ENCODE results near the gene COPZ1. TPM values are rescaled to one million over a fixed set of nuclear protein-coding genes. Genes with fewer than 3 reads are reported as not detected.
A peak's percentile ranks its signal among the peaks of the same experiment; 100 is the strongest.

COPZ1 gene
- total and polyA plus RNA-seq, 9 of the 15 experiments (the other 6 are each of a cell fraction or from before 2014, with no cell fraction given): 137 to 487 (median 233) TPM

GRCh38 chr12:54280468-54281260 lies 44.3 kb upstream of the COPZ1 start, which contains the start of gene HNRNPA1 (continued):
- peak; percentile 91 for TF ChIP-seq FOXM1 (IDR thresholded peaks at IDR 0.05; ENCODE audit: low read depth)
- peak; percentile 65 for TF ChIP-seq FOXM1 (CRISPR knock-in tag; IDR thresholded peaks at IDR 0.05; ENCODE audit: low read depth)
- no peak for TF ChIP-seq POLR3G (IDR thresholded peaks at IDR 0.05; ENCODE audit: extremely low read depth, insufficient read length, insufficient replicate concordance)
- peak; percentile 43; the same call in 1 of the 2 replicates for TF ChIP-seq ZNF316 (IDR thresholded peaks at IDR 0.05)
- TF ChIP-seq ZNF124 (CRISPR knock-in tag; IDR thresholded peaks at IDR 0.05): no peak
- peak; percentile 100 for TF ChIP-seq EP400 (IDR thresholded peaks at IDR 0.05)
- TF ChIP-seq HCFC1 (IDR thresholded peaks at IDR 0.05; ENCODE audit: low read depth, low read length): peak; percentile 22; the same call in 1 of the 2 replicates
- TF ChIP-seq ZMIZ1 (IDR thresholded peaks at IDR 0.05; ENCODE audit: low read depth in 2 of 2, low read length in 2 of 2): peak in 1 of 2 experiments; percentile 61; a peak in 2 of 4 replicates
- peak; percentile 99 for TF ChIP-seq ZC3H4 (CRISPR knock-in tag; IDR thresholded peaks at IDR 0.05; ENCODE audit: borderline replicate concordance)
- TF ChIP-seq SMARCA5 (IDR thresholded peaks at IDR 0.05): no peak
- no peak for TF ChIP-seq REST (IDR thresholded peaks at IDR 0.05; ENCODE audit: borderline replicate concordance)
- TF ChIP-seq REST (CRISPR knock-in tag; IDR thresholded peaks at IDR 0.05; ENCODE audit: low read depth): no peak; the same call in 1 of the 2 replicates
- peak; percentile 96 for TF ChIP-seq ZFX (CRISPR knock-in tag; IDR thresholded peaks at IDR 0.05)
- peak; percentile 95 for TF ChIP-seq CREM (IDR thresholded peaks at IDR 0.05; ENCODE audit: low read depth)
- TF ChIP-seq ZNF398 (CRISPR knock-in tag; IDR thresholded peaks at IDR 0.05): no peak
